ENCODE measurements around the gene ZNF443.

The ZNF443 gene

GRCh38 chr19:12379732-12380443 is 60.9 kb downstream of the ZNF443 start:
- no peak overlapping the region for H3K27ac ChIP-seq (ENCODE audit: poor library complexity, severe bottlenecking)
- no peaks in the 10 kb centered on the region for H3K4me1 ChIP-seq (ENCODE audit: insufficient read depth, poor library complexity, severe bottlenecking)
- no peak overlapping the region for H3K4me3 ChIP-seq (ENCODE audit: severe bottlenecking)
- no peak for DNase-seq (ENCODE audit: low spot score)
- H3K27me3 ChIP-seq (ENCODE audit: insufficient read depth, poor library complexity, severe bottlenecking) = no peaks in the 10 kb centered on the region
- peaks cover 9% of the 10 kb centered on the region for H3K9me3 ChIP-seq (ENCODE audit: severe bottlenecking)
- no peak for TF ChIP-seq CTCF (IDR thresholded peaks at IDR 0.05; ENCODE audit: poor library complexity, severe bottlenecking)
- no peak for ATAC-seq (ENCODE audit: low read depth)
- H3K36me3 ChIP-seq (ENCODE audit: low read depth) = 0 out of 2 replicates have a peak, but pooled peaks cover 9% of the 10 kb centered on the region
